Pancreas (tissue), 10 donors: ENCODE results near the gene MYH16. TPM values are rescaled to one million over a fixed set of nuclear protein-coding genes. Genes with fewer than 3 reads are reported as not detected.
"Not testable (repeated sequence)": the region's sequence is repeated elsewhere in the genome, so short reads cannot be mapped to it uniquely, and the experiment has no call there.

Experiments used
- ATAC-seq, 4 donors: fragments of 200-7000 bp; cut with Tn5 transposase; one replicate each; pipeline versions ENCODE4 v1.8.0 to v1.9.1; 2020; ENCODE audit warnings: mild to moderate bottlenecking in 4 of 4, moderate library complexity in 4 of 4
- DNase-seq, 6 donors: peaks; one replicate each; pipeline ENCODE4 v3.0.0-alpha.2; 2020
- FAIRE-seq: peaks from 2 replicates; lab custom pipeline; 2012; peaks lifted over from hg19 to GRCh38; lab: Jason Lieb, UNC
- H3K27ac ChIP-seq, 4 donors: fragments of 200-600 bp; sonication (generic); 1 replicate in 3 of 4; 2 replicates in 1 of 4; pipeline versions ENCODE4 v1.5.0 to v1.8.0; 2020
- H3K27me3 ChIP-seq, 4 donors: fragments of 200-600 bp; one replicate each; pipeline ENCODE4 v1.8.0; 2021
- H3K36me3 ChIP-seq, 3 donors: fragments of 200-600 bp; sonication (generic) in 1 of 3; one replicate each; pipeline versions ENCODE4 v1.5.0 to v1.8.0; 2020 to 2021
- H3K4me1 ChIP-seq, 3 donors: fragments of 200-600 bp; one replicate each; pipeline ENCODE4 v1.8.0; 2021
- H3K4me3 ChIP-seq, 4 donors: fragments of 200-600 bp; sonication (generic) in 2 of 4; one replicate each; pipeline versions ENCODE4 v1.5.0 to v1.8.0; 2020 to 2021
- H3K9me3 ChIP-seq, 4 donors: fragments of 200-600 bp; one replicate each; pipeline ENCODE4 v1.8.0; 2021
- WGBS, 2 donors: extraction: QIAGEN DNeasy Blood & Tissue Kit; methylation state at CpG; one replicate each; pipeline ENCODE4 v1.1.7; 2013; 5-methylcytosine and 5-hydroxymethylcytosine counted together
- intact Hi-C, 3 donors: fragments of 100-400 bp; cut with DNase I; formaldehyde crosslinking; loops; one replicate each; pipeline versions ENCODE4 v1.11.1 to v1.14.2; 2022
- polyA plus RNA-seq, 2 donors: library from polyadenylated mRNA; stranded (reverse); fragments of 200-250 nt; gene quantifications; one replicate each; pipeline ENCODE4 v1.2.3, GENCODE V29; 2013
- total RNA-seq, 6 donors: library from RNA; stranded (reverse); fragmentation: NEBNext Ultra II Directional in 4 of 6; extraction: Animal tissue kit (Norgen Biotek cat#: 25700) in 4 of 6; gene quantifications; one replicate each; pipeline versions ENCODE4 v1.2.1 to v1.2.4, GENCODE V29; 2021 to 2023
- TF ChIP-seq, protein P1 (sequence below), 4 donors: fragments of 200-600 bp; sonication (generic) in 3 of 4; IDR thresholded peaks; one replicate each; pipeline versions ENCODE4 v1.5.0 to v1.8.0; 2021; ENCODE audit warnings: antibody characterized with exemption in 4 of 4
- donor health status: healthy with polysubstance abuse.
- donor health status: DM: no; HTN: no; CAD: no; lungs with moderate emphysema.
- donor health status: DM: no; HTN: no; CAD: no.
- donor health status: control.
- donor health status: control.
- donor health status: Bipolar disorder and iron deficiency.
- donor health status: DM: yes; HTN: yes; CAD: no.
- donor health status: DM: no; HTN: no; CAD: no.
- donor health status: DM: no; HTN: no; CAD: no.
- donor health status: DM: yes; HTN: yes; CAD: no.

Gene MYH16
- total and polyA plus RNA-seq, 8 donors, result 0.02 to 0.09 TPM; not detected in 6

DNA sequence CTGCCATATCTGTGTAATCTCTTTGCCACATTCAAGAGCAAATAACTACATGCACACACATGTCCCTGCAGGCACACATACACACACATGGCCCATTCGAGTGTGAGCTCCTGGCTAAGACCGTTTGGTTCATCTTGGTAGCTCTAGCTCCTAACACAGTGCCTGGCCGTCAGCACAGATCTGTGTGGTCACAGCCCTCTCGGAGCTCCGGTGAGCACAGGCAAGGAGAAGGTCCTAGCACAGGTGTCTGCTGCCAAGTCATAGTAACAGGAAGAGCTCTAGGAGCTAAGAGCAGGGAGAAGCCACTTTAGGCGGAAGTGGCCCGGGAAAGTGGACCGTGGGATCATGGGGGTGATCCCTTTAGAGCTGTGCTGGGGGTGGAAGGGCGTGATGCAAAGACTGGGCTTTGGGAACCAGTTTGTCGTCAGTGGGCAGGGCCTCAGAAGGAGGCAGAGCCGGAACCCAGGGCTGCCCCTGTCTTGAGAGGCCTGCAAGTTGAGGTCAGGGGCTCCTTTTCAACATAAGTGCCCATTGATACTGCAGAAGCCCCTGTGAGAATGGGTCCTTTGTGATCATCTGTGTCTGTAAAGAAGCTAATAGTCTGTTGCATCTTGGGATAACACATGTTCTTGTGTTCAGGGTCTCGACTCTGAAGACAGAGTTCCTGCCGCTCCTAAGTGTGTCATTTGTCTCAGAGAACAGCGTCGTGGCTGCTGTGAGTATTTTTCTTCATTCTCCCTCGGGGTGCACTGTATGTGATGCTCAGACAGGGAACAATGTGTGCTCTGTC, 85.3 kb downstream of the MYH16 start:
- no peak overlapping the region for H3K4me3 ChIP-seq
- H3K36me3 ChIP-seq, result peaks cover 0 to 57% (median 21%) of the 10 kb centered on the region in 3 donors
- intact Hi-C loops, result no loop called here
- ATAC-seq (no peak), DNase-seq (peak in 1 of 6 donors; percentile 42), FAIRE-seq (no peak)
- no peaks in the 10 kb centered on the region for H3K4me1 ChIP-seq
- no peak overlapping the region for H3K27ac ChIP-seq
- TF ChIP-seq, protein P1, sequence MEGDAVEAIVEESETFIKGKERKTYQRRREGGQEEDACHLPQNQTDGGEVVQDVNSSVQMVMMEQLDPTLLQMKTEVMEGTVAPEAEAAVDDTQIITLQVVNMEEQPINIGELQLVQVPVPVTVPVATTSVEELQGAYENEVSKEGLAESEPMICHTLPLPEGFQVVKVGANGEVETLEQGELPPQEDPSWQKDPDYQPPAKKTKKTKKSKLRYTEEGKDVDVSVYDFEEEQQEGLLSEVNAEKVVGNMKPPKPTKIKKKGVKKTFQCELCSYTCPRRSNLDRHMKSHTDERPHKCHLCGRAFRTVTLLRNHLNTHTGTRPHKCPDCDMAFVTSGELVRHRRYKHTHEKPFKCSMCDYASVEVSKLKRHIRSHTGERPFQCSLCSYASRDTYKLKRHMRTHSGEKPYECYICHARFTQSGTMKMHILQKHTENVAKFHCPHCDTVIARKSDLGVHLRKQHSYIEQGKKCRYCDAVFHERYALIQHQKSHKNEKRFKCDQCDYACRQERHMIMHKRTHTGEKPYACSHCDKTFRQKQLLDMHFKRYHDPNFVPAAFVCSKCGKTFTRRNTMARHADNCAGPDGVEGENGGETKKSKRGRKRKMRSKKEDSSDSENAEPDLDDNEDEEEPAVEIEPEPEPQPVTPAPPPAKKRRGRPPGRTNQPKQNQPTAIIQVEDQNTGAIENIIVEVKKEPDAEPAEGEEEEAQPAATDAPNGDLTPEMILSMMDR (IDR thresholded peaks at IDR 0.05), result no peak
- no peaks in the 10 kb centered on the region for H3K9me3 ChIP-seq
- WGBS, 2 donors, result 91 to 95% methylated on average over 16 of the region's 16 CpGs
- no peaks in the 10 kb centered on the region for H3K27me3 ChIP-seq

DNA sequence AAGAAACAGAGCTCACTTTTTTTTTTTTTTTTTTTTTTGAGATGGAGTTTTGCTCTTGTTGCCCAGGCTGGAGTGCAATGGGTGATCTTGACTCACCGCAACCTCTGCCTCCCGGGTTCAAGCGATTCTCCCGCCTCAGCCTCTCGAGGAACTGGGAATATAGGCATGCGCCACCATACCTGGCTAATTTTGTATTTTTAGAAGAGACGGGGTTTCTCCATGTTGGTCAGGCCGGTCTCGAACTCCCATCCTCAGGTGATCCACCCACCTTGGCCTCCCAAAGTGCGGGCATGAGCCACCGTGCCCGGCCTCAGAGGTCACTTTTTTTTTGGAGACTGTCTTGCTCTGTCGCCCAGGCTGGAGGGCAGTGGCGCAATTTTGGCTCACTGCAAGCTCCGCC, 85.9 kb downstream of the MYH16 start:
- H3K4me1 ChIP-seq, FAIRE-seq, H3K27ac ChIP-seq, H3K27me3 ChIP-seq, ATAC-seq, H3K9me3 ChIP-seq, DNase-seq, intact Hi-C loops, H3K4me3 ChIP-seq: not testable (repeated sequence)
- peaks cover 0 to 59% (median 22%) of the 10 kb centered on the region in 3 donors for H3K36me3 ChIP-seq
- WGBS, 2 donors, result 96% methylated on average over 15 of the region's 15 CpGs

DNA sequence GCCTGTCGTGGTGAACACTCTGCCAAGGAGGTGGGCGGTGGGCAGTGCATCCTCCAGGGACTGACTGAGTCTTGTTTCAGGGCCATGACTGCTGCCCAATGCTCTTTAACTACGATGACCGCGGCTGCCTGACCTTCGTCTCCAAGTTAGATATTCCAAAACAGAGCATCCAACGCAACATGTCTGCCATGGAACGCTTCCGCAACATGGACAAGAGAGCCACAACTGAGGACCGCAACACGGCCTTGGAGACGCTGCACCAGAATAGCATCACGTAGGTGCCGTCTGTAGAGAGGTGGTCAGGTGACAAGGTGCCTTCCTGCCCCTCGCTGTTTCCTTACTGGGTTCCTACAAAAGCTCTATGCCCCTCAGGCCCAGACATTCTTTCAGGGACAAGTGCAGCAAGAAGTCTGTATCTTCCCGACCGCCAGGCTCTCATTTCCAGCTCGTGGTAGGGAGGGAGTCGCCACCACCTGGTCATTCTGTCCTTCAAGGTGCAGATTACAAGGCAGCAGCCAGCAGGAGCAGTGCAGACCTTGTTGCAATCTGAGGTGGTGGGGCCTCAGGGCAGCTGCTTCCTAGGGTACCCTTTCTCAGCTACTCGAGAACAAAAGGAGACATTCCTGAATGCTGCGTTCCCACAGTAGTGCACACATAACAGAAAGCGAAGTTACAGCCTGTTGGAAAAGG, 87.0 kb downstream of the MYH16 start:
- WGBS, 2 donors, result 89 to 91% methylated on average over 22 of the region's 22 CpGs
- Histone ChIP-seq H3K36me3 (peaks cover 0 to 58% (median 28%) of the 10 kb centered on the region in 3 donors), H3K9me3 (no peaks in the 10 kb centered on the region), H3K4me3 (no peak overlapping the region), H3K4me1 (no peaks in the 10 kb centered on the region), H3K27ac (no peak overlapping the region), H3K27me3 (no peaks in the 10 kb centered on the region)
- FAIRE-seq (no peak), DNase-seq (no peak), ATAC-seq (no peak)
- TF ChIP-seq, protein P1 (IDR thresholded peaks at IDR 0.05), result no peak
- intact Hi-C loops, result no loop called here

Other genes starting within 250 kb of the MYH16 start
- gene SMURF1, start 128.7 kb upstream of the MYH16 start, total RNA-seq, result 10 to 100 TPM in 5 of 6 donors, 1 to 10 TPM in 1; 9.0 to 22.7 (median 15.7) TPM
- gene SMURF1, start 128.7 kb upstream of the MYH16 start, polyA plus RNA-seq, result 10 to 100 TPM in 1 of 2 donors, 1 to 10 TPM in 1; 7.6 to 14.7 TPM
- gene KPNA7, start 64.7 kb upstream of the MYH16 start, total RNA-seq, result under 1 TPM in 3 of 6 donors, not detected in 3; 0.12 to 0.22 (median 0.13) TPM
- under 1 TPM; 0.08 to 0.23 TPM for gene KPNA7, start 64.7 kb upstream of the MYH16 start, polyA plus RNA-seq
- gene ARPC1A, start 53.1 kb downstream of the MYH16 start, total RNA-seq, result 10 to 100 TPM; 32.8 to 80.5 (median 54.7) TPM
- 10 to 100 TPM; 65.2 to 90.9 TPM for gene ARPC1A, start 53.1 kb downstream of the MYH16 start, polyA plus RNA-seq
- 10 to 100 TPM; 14.4 to 70.4 (median 29.6) TPM for gene ARPC1B, start 101.9 kb downstream of the MYH16 start, total RNA-seq
- gene ARPC1B, start 101.9 kb downstream of the MYH16 start, polyA plus RNA-seq, result 10 to 100 TPM; 50.3 to 59.6 TPM
- 10 to 100 TPM; 27.8 to 53.7 (median 38.2) TPM for gene PDAP1, start 135.8 kb downstream of the MYH16 start, total RNA-seq
- gene PDAP1, start 135.8 kb downstream of the MYH16 start, polyA plus RNA-seq, result 10 to 100 TPM; 46.7 to 84.6 TPM
- gene BUD31, start 136.1 kb downstream of the MYH16 start, total RNA-seq, result 10 to 100 TPM; 26.8 to 44.7 (median 28.9) TPM
- gene BUD31, start 136.1 kb downstream of the MYH16 start, polyA plus RNA-seq, result 10 to 100 TPM; 65.7 to 71.7 TPM
- gene PTCD1, start 166.0 kb downstream of the MYH16 start, total RNA-seq, result 1 to 10 TPM; 1.4 to 3.6 (median 2.3) TPM
- 1 to 10 TPM; 3.9 to 4.0 TPM for gene PTCD1, start 166.0 kb downstream of the MYH16 start, polyA plus RNA-seq
- 10 to 100 TPM; 15.2 to 26.2 (median 21.5) TPM for gene CPSF4, start 166.1 kb downstream of the MYH16 start, total RNA-seq
- gene CPSF4, start 166.1 kb downstream of the MYH16 start, polyA plus RNA-seq, result 10 to 100 TPM; 29.2 to 42.5 TPM
- gene ATP5MF, start 193.3 kb downstream of the MYH16 start, total RNA-seq, result 100 to 1,000 TPM in 1 of 6 donors, 10 to 100 TPM in 5; 50.8 to 102 (median 83.4) TPM
- gene ATP5MF, start 193.3 kb downstream of the MYH16 start, polyA plus RNA-seq, result 100 to 1,000 TPM; 412 to 428 TPM
- 1 to 10 TPM; 3.6 to 7.8 (median 4.3) TPM for gene ZNF789, start 200.1 kb downstream of the MYH16 start, total RNA-seq
- gene ZNF789, start 200.1 kb downstream of the MYH16 start, polyA plus RNA-seq, result 10 to 100 TPM; 12.9 to 21.9 TPM
- 10 to 100 TPM; 10.3 to 16.8 (median 13.2) TPM for gene ZNF394, start 227.4 kb downstream of the MYH16 start, total RNA-seq
- 10 to 100 TPM; 15.6 to 15.9 TPM for gene ZNF394, start 227.4 kb downstream of the MYH16 start, polyA plus RNA-seq
- gene ZKSCAN5, start 231.8 kb downstream of the MYH16 start, total RNA-seq, result 1 to 10 TPM; 1.4 to 4.1 (median 2.0) TPM
- 1 to 10 TPM; 2.4 TPM for gene ZKSCAN5, start 231.8 kb downstream of the MYH16 start, polyA plus RNA-seq